ENCODE data around the gene CERK. TPM values are rescaled to one million over a fixed set of nuclear protein-coding genes. Genes with fewer than 3 reads are reported as not detected.

Gene CERK
- total and polyA plus RNA-seq, 2 of the 13 experiments (the other 11 are each of a cell fraction or from before 2014, with no cell fraction given): 40.3 to 41.9 TPM

- TF ChIP-seq KLF16 (CRISPR knock-in tag; IDR thresholded peaks at IDR 0.05) (no peak), HCFC1 (IDR thresholded peaks at IDR 0.05; ENCODE audit: low read depth, low read length) (no peak), HMGXB4 (CRISPR knock-in tag; IDR thresholded peaks at IDR 0.05; ENCODE audit: borderline replicate concordance in 1 of 2, low read depth in 1 of 2) (no peak), ZFP82 (CRISPR knock-in tag; IDR thresholded peaks at IDR 0.05; ENCODE audit: borderline replicate concordance) (no peak), ZNF337 (CRISPR knock-in tag; IDR thresholded peaks at IDR 0.05; ENCODE audit: borderline replicate concordance, low read depth) (no peak), ZNF878 (CRISPR knock-in tag; IDR thresholded peaks at IDR 0.05) (no peak), ZNF580 (CRISPR knock-in tag; IDR thresholded peaks at IDR 0.05; ENCODE audit: borderline replicate concordance, low read depth) (no peak), TAF1 (CRISPR knock-in tag; IDR thresholded peaks at IDR 0.05) (no peak), TOE1 (CRISPR knock-in tag; IDR thresholded peaks at IDR 0.05) (no peak), ZNF33B (CRISPR knock-in tag; IDR thresholded peaks at IDR 0.05) (no peak), ONECUT2 (CRISPR knock-in tag; IDR thresholded peaks at IDR 0.05) (no peak), KLF13 (CRISPR knock-in tag; IDR thresholded peaks at IDR 0.05) (no peak), ARNTL (CRISPR knock-in tag; IDR thresholded peaks at IDR 0.05) (no peak), POGK (CRISPR knock-in tag; conservative IDR thresholded peaks at IDR 0.05) (no peak)
Measured at GRCh38 chr22:46741974-46742519, 4.0 kb upstream of the CERK start (continued).

All from HepG2 (cell line).